Measurements from ENCODE around the gene WRAP73.

DNA sequence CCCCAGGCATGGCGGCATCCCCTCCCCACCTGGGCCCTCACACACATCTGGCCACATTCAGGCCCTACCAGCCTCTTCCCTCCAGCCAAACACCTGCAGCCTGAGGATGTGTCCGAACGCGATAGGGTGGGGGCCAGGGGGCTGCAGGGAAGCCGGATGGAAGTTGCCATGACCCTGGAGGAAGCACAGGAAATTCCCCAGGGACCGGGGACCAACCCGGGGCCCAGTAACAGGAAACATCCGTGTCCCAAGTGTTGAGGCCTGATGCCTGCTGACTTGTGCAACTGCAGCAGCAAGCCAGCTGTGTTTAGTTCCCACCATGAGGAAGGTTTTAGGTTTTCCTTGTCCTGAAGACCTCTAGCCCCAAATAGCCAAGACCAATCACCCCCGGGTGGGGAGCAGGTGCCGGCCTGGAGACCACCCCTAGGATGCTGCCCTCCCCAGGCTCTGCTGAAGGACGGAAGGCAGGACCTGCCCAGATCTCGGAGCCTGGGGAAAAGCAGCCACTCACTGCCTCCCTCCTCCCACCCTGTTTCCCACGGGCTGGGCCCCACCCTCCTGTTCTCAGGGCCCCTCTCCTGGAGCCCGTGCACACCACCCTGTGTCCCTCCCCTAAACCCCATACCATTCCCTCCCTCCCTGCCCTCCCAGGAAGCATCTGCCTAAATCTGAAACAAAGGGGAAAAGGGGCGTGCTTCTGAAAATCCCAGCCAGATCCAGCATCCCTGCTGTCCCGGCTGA, 68.4 kb downstream of the WRAP73 start:
- no peak for TF ChIP-seq POLR2A (IDR thresholded peaks at IDR 0.05)
- TF ChIP-seq CTCF (IDR thresholded peaks at IDR 0.05): no peak

Data from right lobe of liver (tissue), 4 donors.